HEK293 (cell line): ENCODE results near the gene CLTCL1.

Experiments used
- IKZF3 ChIP-seq: fragments of 450-650 bp; IDR thresholded peaks from 2 replicates; pipeline ENCODE4 v1.5.0; 2018; ENCODE audit warnings: missing biosample characterization, mild to moderate bottlenecking, missing genetic modification characterization, moderate library complexity
- MEIS1 ChIP-seq: sonication (generic); formaldehyde crosslinking; IDR thresholded peaks from 2 replicates; pipeline ENCODE4 v1.8.1; 2022; ENCODE audit warnings: missing genetic modification reagents, mild to moderate bottlenecking, borderline replicate concordance
- OVOL3 ChIP-seq: fragments of 450-650 bp; formaldehyde crosslinking; IDR thresholded peaks from 2 replicates; pipeline ENCODE4 v1.5.1; 2016; ENCODE audit warnings: missing biosample characterization, missing genetic modification characterization
- PRDM2 ChIP-seq: fragments of 450-650 bp; formaldehyde crosslinking; IDR thresholded peaks from 2 replicates; pipeline ENCODE4 v1.5.1; 2016; ENCODE audit warnings: missing biosample characterization, missing genetic modification characterization, borderline replicate concordance
- SETDB1 ChIP-seq: IDR thresholded peaks from one replicate; pipeline ENCODE4 v1.6.1; 2017; ENCODE audit warnings: mild to moderate bottlenecking, low read length, moderate library complexity, mixed read lengths; ENCODE audit not compliant: insufficient read length
- TCF7L2 ChIP-seq: IDR thresholded peaks from 2 replicates; pipeline ENCODE4 v1.6.1; 2011; ENCODE audit warnings: low read depth, mild to moderate bottlenecking, inconsistent platforms, low read length, moderate library complexity, borderline replicate concordance
- WT1 ChIP-seq: fragments of 450-650 bp; formaldehyde crosslinking; IDR thresholded peaks from 2 replicates; pipeline ENCODE4 v1.5.1; 2016; ENCODE audit warnings: missing biosample characterization, missing genetic modification characterization
- ZBTB10 ChIP-seq: fragments of 450-650 bp; formaldehyde crosslinking; IDR thresholded peaks from 2 replicates; pipeline ENCODE4 v1.5.1; 2016; ENCODE audit warnings: missing biosample characterization, missing genetic modification characterization
- ZBTB20 ChIP-seq: fragments of 450-650 bp; formaldehyde crosslinking; IDR thresholded peaks from 2 replicates; pipeline ENCODE4 v1.5.1; 2016; ENCODE audit warnings: missing biosample characterization, missing genetic modification characterization
- ZNF23 ChIP-seq: fragments of 450-650 bp; formaldehyde crosslinking; IDR thresholded peaks from 2 replicates; pipeline ENCODE4 v1.5.1; 2016; ENCODE audit warnings: missing biosample characterization, missing genetic modification characterization, borderline replicate concordance
- ZNF48 ChIP-seq: fragments of 450-650 bp; formaldehyde crosslinking; IDR thresholded peaks from 2 replicates; pipeline ENCODE4 v1.5.1; 2016; ENCODE audit warnings: missing biosample characterization, missing genetic modification characterization
- ZNF704 ChIP-seq: fragments of 450-650 bp; formaldehyde crosslinking; IDR thresholded peaks from 2 replicates; pipeline ENCODE4 v1.5.1; 2016; ENCODE audit warnings: missing biosample characterization, missing genetic modification characterization
- ZNF785 ChIP-seq: fragments of 450-650 bp; formaldehyde crosslinking; IDR thresholded peaks from 2 replicates; pipeline ENCODE4 v1.5.1; 2016; ENCODE audit warnings: missing biosample characterization, missing genetic modification characterization
- TF ChIP-seq, protein P1 (sequence below): fragments of 450-650 bp; formaldehyde crosslinking; conservative IDR thresholded peaks from 2 replicates; pipeline ENCODE4 v1.5.1; 2016; ENCODE audit warnings: low read depth, missing biosample characterization, missing genetic modification characterization
- TF ChIP-seq, protein P2 (sequence below): fragments of 450-650 bp; formaldehyde crosslinking; IDR thresholded peaks from 2 replicates; pipeline ENCODE4 v1.5.1; 2016; ENCODE audit warnings: missing biosample characterization, missing genetic modification characterization
- TF ChIP-seq, protein P3 (sequence below): fragments of 450-650 bp; formaldehyde crosslinking; IDR thresholded peaks from 2 replicates; pipeline ENCODE4 v1.5.1; 2016; ENCODE audit warnings: missing biosample characterization, missing genetic modification characterization
- TF ChIP-seq, protein P4 (sequence below): fragments of 450-650 bp; formaldehyde crosslinking; IDR thresholded peaks from 2 replicates; pipeline ENCODE4 v1.5.0; 2017; ENCODE audit warnings: missing biosample characterization, missing genetic modification characterization, borderline replicate concordance
- TF ChIP-seq, protein P5 (sequence below): fragments of 450-650 bp; formaldehyde crosslinking; IDR thresholded peaks from 2 replicates; pipeline ENCODE4 v1.5.1; 2016; ENCODE audit warnings: missing biosample characterization, missing genetic modification characterization

CLTCL1 gene

GRCh38 chr22:19218541-19219233 lies 72.8 kb downstream of the CLTCL1 start (continued):
- TF ChIP-seq, protein P1, sequence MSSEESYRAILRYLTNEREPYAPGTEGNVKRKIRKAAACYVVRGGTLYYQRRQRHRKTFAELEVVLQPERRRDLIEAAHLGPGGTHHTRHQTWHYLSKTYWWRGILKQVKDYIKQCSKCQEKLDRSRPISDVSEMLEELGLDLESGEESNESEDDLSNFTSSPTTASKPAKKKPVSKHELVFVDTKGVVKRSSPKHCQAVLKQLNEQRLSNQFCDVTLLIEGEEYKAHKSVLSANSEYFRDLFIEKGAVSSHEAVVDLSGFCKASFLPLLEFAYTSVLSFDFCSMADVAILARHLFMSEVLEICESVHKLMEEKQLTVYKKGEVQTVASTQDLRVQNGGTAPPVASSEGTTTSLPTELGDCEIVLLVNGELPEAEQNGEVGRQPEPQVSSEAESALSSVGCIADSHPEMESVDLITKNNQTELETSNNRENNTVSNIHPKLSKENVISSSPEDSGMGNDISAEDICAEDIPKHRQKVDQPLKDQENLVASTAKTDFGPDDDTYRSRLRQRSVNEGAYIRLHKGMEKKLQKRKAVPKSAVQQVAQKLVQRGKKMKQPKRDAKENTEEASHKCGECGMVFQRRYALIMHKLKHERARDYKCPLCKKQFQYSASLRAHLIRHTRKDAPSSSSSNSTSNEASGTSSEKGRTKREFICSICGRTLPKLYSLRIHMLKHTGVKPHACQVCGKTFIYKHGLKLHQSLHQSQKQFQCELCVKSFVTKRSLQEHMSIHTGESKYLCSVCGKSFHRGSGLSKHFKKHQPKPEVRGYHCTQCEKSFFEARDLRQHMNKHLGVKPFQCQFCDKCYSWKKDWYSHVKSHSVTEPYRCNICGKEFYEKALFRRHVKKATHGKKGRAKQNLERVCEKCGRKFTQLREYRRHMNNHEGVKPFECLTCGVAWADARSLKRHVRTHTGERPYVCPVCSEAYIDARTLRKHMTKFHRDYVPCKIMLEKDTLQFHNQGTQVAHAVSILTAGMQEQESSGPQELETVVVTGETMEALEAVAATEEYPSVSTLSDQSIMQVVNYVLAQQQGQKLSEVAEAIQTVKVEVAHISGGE (tag by site-specific recombination): peak; percentile 87
- TF ChIP-seq, protein P2, sequence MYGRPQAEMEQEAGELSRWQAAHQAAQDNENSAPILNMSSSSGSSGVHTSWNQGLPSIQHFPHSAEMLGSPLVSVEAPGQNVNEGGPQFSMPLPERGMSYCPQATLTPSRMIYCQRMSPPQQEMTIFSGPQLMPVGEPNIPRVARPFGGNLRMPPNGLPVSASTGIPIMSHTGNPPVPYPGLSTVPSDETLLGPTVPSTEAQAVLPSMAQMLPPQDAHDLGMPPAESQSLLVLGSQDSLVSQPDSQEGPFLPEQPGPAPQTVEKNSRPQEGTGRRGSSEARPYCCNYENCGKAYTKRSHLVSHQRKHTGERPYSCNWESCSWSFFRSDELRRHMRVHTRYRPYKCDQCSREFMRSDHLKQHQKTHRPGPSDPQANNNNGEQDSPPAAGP (tag by site-specific recombination): no peak
- TF ChIP-seq ZNF704 (tag by site-specific recombination) (no peak), ZNF785 (tag by site-specific recombination) (no peak), ZNF48 (no peak), OVOL3 (tag by site-specific recombination) (peak; percentile 79; the same call in 1 of the 2 replicates), PRDM2 (tag by site-specific recombination) (no peak), MEIS1 (no peak), ZBTB10 (tag by site-specific recombination) (no peak), TCF7L2 (no peak), IKZF3 (tag by site-specific recombination) (no peak), ZBTB20 (tag by site-specific recombination) (no peak), WT1 (tag by site-specific recombination) (no peak), ZNF23 (tag by site-specific recombination) (no peak), SETDB1 (no peak)
- TF ChIP-seq, protein P3, sequence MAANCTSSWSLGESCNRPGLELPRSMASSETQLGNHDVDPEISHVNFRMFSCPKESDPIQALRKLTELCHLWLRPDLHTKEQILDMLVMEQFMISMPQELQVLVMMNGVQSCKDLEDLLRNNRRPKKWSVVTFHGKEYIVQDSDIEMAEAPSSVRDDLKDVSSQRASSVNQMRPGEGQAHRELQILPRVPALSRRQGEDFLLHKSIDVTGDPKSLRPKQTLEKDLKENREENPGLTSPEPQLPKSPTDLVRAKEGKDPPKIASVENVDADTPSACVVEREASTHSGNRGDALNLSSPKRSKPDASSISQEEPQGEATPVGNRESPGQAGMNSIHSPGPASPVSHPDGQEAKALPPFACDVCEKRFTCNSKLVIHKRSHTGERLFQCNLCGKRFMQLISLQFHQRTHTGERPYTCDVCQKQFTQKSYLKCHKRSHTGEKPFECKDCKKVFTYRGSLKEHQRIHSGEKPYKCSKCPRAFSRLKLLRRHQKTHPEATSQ: no peak
- TF ChIP-seq, protein P4, sequence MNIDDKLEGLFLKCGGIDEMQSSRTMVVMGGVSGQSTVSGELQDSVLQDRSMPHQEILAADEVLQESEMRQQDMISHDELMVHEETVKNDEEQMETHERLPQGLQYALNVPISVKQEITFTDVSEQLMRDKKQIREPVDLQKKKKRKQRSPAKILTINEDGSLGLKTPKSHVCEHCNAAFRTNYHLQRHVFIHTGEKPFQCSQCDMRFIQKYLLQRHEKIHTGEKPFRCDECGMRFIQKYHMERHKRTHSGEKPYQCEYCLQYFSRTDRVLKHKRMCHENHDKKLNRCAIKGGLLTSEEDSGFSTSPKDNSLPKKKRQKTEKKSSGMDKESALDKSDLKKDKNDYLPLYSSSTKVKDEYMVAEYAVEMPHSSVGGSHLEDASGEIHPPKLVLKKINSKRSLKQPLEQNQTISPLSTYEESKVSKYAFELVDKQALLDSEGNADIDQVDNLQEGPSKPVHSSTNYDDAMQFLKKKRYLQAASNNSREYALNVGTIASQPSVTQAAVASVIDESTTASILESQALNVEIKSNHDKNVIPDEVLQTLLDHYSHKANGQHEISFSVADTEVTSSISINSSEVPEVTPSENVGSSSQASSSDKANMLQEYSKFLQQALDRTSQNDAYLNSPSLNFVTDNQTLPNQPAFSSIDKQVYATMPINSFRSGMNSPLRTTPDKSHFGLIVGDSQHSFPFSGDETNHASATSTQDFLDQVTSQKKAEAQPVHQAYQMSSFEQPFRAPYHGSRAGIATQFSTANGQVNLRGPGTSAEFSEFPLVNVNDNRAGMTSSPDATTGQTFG (tag by site-specific recombination): no peak
- TF ChIP-seq, protein P5, sequence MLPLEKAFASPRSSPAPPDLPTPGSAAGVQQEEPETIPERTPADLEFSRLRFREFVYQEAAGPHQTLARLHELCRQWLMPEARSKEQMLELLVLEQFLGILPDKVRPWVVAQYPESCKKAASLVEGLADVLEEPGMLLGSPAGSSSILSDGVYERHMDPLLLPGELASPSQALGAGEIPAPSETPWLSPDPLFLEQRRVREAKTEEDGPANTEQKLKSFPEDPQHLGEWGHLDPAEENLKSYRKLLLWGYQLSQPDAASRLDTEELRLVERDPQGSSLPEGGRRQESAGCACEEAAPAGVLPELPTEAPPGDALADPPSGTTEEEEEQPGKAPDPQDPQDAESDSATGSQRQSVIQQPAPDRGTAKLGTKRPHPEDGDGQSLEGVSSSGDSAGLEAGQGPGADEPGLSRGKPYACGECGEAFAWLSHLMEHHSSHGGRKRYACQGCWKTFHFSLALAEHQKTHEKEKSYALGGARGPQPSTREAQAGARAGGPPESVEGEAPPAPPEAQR: no peak
